Omental fat pad (tissue), 4 donors: ENCODE data around the gene SAT1. TPM values are rescaled to one million over a fixed set of nuclear protein-coding genes. Genes with fewer than 3 reads are reported as not detected.
"Not testable (repeated sequence)": the region's sequence is repeated elsewhere in the genome, so short reads cannot be mapped to it uniquely, and the experiment has no call there.

ENCODE experiments used
- ATAC-seq: fragments of 150-250 bp; one replicate; pipeline ENCODE4 v1.9.1; 2016; ENCODE audit warnings: mild to moderate bottlenecking, moderate library complexity; ENCODE audit not compliant: low FRiP score
- DNase-seq: peaks from one replicate; pipeline ENCODE4 v3.0.0-alpha.2; 2019; ENCODE audit warnings: low spot score
- total RNA-seq, 4 donors: library from RNA; depleted of rRNA; stranded (reverse); fragments of >200 nt; gene quantifications; one replicate each; pipeline ENCODE4 v1.1.0, GENCODE V29; 2016
- TF ChIP-seq, protein P1 (sequence below), 3 donors: fragments of 450-650 bp; IDR thresholded peaks; one replicate each; pipeline ENCODE4 v1.5.1; 2016 to 2017; ENCODE audit warnings: antibody characterized with exemption in 3 of 3, mild to moderate bottlenecking in 3 of 3, moderate library complexity in 2 of 3

The SAT1 gene
- total RNA-seq, 4 donors from 2014 or later: 1,071 to 2,815 (median 2,155) TPM

DNA sequence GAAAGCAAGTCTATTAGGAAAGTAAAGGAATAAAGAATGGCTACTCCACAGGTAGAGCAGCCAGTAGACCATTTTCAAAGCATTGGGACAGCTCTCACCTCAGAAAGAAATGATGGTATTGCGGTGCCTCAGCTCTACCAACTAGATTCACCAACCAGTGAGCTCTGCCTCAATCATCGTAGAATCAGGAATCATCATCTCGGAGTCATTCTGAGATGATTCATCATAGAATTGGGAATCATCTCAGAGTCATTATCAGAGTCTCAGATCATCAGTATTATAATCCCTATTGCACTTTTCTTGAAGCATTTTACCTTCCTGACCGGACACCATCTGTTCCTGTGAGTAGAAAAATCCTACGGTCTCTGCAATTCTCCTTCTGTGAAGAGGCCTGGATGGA is 17.5 kb upstream of the SAT1 start:
- TF ChIP-seq, protein P1, sequence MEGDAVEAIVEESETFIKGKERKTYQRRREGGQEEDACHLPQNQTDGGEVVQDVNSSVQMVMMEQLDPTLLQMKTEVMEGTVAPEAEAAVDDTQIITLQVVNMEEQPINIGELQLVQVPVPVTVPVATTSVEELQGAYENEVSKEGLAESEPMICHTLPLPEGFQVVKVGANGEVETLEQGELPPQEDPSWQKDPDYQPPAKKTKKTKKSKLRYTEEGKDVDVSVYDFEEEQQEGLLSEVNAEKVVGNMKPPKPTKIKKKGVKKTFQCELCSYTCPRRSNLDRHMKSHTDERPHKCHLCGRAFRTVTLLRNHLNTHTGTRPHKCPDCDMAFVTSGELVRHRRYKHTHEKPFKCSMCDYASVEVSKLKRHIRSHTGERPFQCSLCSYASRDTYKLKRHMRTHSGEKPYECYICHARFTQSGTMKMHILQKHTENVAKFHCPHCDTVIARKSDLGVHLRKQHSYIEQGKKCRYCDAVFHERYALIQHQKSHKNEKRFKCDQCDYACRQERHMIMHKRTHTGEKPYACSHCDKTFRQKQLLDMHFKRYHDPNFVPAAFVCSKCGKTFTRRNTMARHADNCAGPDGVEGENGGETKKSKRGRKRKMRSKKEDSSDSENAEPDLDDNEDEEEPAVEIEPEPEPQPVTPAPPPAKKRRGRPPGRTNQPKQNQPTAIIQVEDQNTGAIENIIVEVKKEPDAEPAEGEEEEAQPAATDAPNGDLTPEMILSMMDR (IDR thresholded peaks at IDR 0.05): no peak
- DNase-seq (no peak), ATAC-seq (no peak)

GRCh38 chrX:23765868-23766267 is 17.1 kb upstream of the SAT1 start:
- TF ChIP-seq, protein P1 (IDR thresholded peaks at IDR 0.05): no peak
- ATAC-seq: no peak
- DNase-seq: no peak

- no peak for ATAC-seq
- TF ChIP-seq, protein P1 (IDR thresholded peaks at IDR 0.05): no peak
- DNase-seq: no peak
Measured at GRCh38 chrX:23766650-23767551, 16.1 kb upstream of the SAT1 start.

DNA sequence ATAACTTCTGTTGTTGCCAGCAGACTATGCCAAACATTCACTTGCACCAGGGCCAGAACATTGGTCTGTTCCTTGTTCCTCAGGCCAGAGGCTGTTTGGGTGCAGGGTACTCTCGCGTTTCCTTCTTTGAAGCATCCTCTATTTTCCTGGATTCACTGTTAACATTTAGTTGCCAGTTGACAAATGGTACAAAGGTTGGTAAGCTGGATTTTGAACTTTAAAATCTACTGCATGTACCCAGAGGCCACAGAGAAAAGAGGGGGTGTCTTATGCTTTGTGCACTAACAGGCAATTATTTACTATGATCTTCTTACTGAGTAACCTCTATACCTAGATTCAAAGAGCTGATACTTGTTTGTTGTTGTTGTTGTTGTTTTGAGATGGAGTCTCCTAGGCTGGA is 12.8 kb upstream of the SAT1 start:
- no peak for ATAC-seq
- TF ChIP-seq, protein P1 (IDR thresholded peaks at IDR 0.05): no peak
- DNase-seq: no peak

DNA sequence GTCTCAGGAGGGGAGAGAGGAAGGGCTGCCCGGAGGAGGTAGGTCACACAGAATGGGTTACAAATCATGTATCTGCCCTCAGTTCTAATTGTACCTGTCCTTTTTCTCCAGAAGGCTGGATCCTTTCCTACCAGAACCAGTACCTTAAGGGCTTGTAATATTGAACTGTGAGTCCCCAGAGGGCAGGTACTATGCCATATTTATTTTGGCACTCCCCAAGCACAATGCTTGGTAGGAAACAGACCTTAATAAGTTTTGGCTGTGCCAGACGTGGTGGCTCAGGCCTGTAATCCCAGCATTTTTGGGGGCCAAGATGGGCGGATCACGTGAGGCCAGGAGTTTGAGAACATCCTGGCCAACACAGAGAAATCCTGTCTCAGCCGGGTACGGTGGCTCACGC is 11.9 kb upstream of the SAT1 start:
- DNase-seq, ATAC-seq: not testable (repeated sequence)

DNA sequence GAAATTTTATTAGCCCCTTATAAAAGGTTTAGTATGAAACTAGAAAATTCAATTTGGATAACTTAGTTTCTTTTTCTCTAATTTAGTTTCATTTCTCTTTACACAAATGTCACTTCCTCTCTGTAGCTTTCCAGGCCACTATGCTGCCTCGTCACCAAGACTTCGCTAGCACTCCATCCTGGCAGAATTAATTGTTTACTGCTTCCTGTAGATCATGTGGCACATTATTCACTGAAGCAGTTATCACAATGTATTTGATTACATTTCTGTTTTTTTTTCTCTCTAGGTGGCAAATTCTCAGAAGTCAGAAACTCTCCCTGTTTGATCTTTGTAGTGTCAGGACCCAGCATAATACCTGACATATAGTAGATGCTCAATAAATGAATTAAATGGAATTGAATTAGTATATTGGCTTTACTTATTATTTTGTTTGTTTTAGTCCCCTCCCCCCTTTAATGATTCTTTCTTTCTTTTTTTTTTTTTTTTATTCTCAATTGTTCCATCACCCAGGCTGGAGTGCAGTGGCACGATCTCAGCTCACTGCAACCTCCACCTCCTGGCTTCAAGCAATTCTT is 9.3 kb upstream of the SAT1 start:
- no peak for ATAC-seq

DNA sequence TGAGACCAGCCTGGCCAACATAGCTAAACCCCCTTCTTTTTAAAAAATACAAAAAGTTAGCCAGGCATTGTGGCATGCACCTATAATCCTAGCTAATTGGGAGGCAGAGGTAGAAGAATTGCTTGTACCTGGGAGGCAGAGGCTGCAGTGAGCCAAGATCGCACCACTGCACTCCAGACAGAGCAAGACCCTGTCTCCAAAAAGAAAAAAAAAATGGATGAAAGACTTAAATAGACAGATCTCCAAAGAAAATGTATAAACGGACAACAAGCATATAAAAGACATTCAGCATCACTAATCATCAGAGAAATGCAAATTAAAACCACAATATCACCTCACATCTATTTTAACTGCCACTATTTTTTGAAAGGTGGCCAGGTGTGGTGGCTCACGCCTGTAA is 6.6 kb upstream of the SAT1 start:
- no peak for DNase-seq
- no peak for ATAC-seq
- TF ChIP-seq, protein P1 (IDR thresholded peaks at IDR 0.05): no peak

More for the DNA sequence above, 9.3 kb upstream of the SAT1 start:
- TF ChIP-seq, protein P1 (IDR thresholded peaks at IDR 0.05): no peak
- no peak for DNase-seq
